Measurements from ENCODE around the gene CPEB3. TPM values are rescaled to one million over a fixed set of nuclear protein-coding genes. Genes with fewer than 3 reads are reported as not detected.

The CPEB3 gene
- total RNA-seq, 1 experiment from 2014 or later: 1.0 TPM

- H3K27me3 ChIP-seq (ENCODE audit: insufficient read depth, low read length): no peaks in the 10 kb centered on the region
Measured at GRCh38 chr10:92075829-92076228, 215.0 kb downstream of the CPEB3 start.

More at GRCh38 chr10:92075829-92076228, 215.0 kb downstream of the CPEB3 start:
- H3K18ac ChIP-seq (ENCODE audit: insufficient read length, low read depth, low read length): no peak overlapping the region
- no peaks in the 10 kb centered on the region for H3K79me2 ChIP-seq (ENCODE audit: insufficient read depth, low read length)
- no peak overlapping the region for H4K8ac ChIP-seq (replicated peaks; ENCODE audit: insufficient read length, low read depth, low read length)
- H3K14ac ChIP-seq (ENCODE audit: insufficient read depth, low read length): no peak overlapping the region
- Mint-ChIP-seq H3K27me3 (ENCODE audit: low read depth) (no peaks in the 10 kb centered on the region), H3K4me3 (no peak overlapping the region), H3K4me1 (peaks cover 0 to 6% of the 10 kb centered on the region in 2 experiments; a peak in 1 of 4 replicates), H3K36me3 (ENCODE audit: insufficient read depth in 1 of 3, low read depth in 3 of 3) (no peaks in the 10 kb centered on the region), H3K9me3 (no peaks in the 10 kb centered on the region), H3K27ac (no peak overlapping the region)
- H3K23ac ChIP-seq (ENCODE audit: insufficient read length, low read depth, low read length): no peak overlapping the region
- H4K20me1 ChIP-seq (ENCODE audit: control insufficient read depth, insufficient read depth, insufficient read length): no peaks in the 10 kb centered on the region
- no peaks in the 10 kb centered on the region for H3K79me1 ChIP-seq (ENCODE audit: insufficient read depth, low read depth, low read length, poor library complexity, severe bottlenecking)
- no peaks in the 10 kb centered on the region for H3K4me1 ChIP-seq (ENCODE audit: insufficient read depth, low read length)
- no peak overlapping the region for H3K4ac ChIP-seq (ENCODE audit: low read depth, low read length)
- DNase-seq: no peak
- H3K23me2 ChIP-seq (ENCODE audit: insufficient read length, low read depth, low read length, poor library complexity, severe bottlenecking): no peaks in the 10 kb centered on the region
- no peak overlapping the region for H3K9ac ChIP-seq (ENCODE audit: extremely low read depth, insufficient read length, low read length)
- H3K27ac ChIP-seq (ENCODE audit: insufficient read length, low read depth, low read length): no peak overlapping the region
- H3K4me2 ChIP-seq (ENCODE audit: insufficient read depth, insufficient read length, low read length): no peak overlapping the region
- H2BK12ac ChIP-seq (ENCODE audit: insufficient read length, low read depth, low read length): no peak overlapping the region
- no peak overlapping the region for H3K56ac ChIP-seq (ENCODE audit: insufficient read length, low read depth, low read length)
- no peak overlapping the region for H2AK5ac ChIP-seq (ENCODE audit: insufficient read length, low read length)
- H3K9me3 ChIP-seq (ENCODE audit: control insufficient read depth, low read depth, low read length): no peaks in the 10 kb centered on the region
- H2BK5ac ChIP-seq (ENCODE audit: insufficient read length, low read length): no peak overlapping the region
- no peak overlapping the region for H2AFZ ChIP-seq (ENCODE audit: low read length)
- H4K5ac ChIP-seq (ENCODE audit: insufficient read length, low read depth, low read length): no peak overlapping the region
- no peak overlapping the region for H2BK20ac ChIP-seq (ENCODE audit: low read depth, low read length, poor library complexity, severe bottlenecking)
- no peak overlapping the region for H2BK15ac ChIP-seq (ENCODE audit: low read depth, low read length)
- no peak overlapping the region for H2BK120ac ChIP-seq (ENCODE audit: low read depth, low read length, poor library complexity, severe bottlenecking)
- no peak overlapping the region for H3T11ph ChIP-seq (ENCODE audit: low read length)
- TF ChIP-seq CTCF (conservative IDR thresholded peaks at IDR 0.05): no peak
- no peak overlapping the region for H4K91ac ChIP-seq (ENCODE audit: insufficient read length, low read depth, low read length)
